ENCODE data around the gene GGA1.

GGA1 gene

DNA sequence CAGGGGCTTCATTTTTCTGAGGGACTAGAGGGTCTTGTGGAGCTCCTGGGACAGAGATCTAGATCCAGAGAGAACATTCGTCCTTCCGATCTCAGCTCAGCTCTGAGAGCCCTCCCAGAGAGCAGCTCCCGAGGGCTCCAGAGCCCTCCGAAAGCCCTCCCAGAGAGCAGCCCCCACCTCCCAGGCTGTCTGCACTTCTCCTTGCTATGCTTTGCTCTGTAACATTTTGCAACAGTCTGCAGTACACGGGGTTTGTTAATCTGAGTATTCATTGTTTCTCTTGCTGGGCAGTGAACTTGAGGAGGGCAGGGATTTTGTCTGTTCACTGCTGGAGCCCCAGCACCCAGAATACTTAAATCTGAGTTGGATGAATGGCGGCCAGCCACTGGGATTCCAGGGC, 2.6 kb downstream of the GGA1 start:
- TF ChIP-seq, protein P1, sequence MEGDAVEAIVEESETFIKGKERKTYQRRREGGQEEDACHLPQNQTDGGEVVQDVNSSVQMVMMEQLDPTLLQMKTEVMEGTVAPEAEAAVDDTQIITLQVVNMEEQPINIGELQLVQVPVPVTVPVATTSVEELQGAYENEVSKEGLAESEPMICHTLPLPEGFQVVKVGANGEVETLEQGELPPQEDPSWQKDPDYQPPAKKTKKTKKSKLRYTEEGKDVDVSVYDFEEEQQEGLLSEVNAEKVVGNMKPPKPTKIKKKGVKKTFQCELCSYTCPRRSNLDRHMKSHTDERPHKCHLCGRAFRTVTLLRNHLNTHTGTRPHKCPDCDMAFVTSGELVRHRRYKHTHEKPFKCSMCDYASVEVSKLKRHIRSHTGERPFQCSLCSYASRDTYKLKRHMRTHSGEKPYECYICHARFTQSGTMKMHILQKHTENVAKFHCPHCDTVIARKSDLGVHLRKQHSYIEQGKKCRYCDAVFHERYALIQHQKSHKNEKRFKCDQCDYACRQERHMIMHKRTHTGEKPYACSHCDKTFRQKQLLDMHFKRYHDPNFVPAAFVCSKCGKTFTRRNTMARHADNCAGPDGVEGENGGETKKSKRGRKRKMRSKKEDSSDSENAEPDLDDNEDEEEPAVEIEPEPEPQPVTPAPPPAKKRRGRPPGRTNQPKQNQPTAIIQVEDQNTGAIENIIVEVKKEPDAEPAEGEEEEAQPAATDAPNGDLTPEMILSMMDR (IDR thresholded peaks at IDR 0.05; ENCODE audit: low read depth, low read length, missing control alignments) = no peak
- H3K27ac ChIP-seq = no peak overlapping the region

DNA sequence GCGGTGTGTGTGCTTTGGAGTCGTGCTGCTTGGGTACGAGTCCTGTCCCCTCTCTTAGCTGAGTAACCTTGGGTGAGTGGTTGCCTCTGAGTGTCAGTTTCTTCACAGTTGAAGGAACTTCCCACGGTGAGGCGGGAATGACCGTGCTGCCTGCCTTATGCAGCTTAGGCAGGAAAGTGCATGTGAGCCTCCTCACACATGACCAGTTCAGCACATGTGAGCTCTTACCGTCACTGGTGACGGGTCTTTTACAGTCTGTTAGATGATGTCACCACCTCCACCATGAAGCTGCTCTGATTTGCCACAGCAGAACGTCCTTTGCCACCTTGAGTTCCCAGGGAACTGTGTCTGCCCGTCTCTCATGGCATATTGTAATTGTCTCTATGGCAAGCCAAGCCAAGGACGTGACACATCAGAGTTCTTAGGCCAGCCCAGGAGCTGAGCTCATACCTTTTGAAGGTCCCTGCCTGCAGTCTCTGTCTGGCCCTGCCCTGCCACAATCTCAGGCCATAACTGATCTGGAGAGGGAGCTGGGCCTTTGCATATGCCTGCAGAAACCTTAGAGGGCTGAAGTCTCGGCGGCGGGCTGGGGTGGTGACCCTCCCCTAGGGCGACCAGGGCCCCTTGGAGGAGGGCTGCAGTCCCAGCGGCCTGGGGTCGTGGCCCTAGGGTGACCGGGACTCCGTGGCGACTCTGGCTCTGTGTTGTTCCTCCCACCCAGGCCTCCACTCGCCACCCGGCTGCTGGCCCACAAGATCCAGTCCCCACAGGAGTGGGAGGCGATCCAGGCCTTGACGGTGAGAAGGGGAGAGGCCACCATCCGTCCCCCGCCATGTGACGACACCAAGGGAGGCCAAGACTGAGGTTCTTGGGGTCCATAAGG, 7.8 kb downstream of the GGA1 start:
- Histone ChIP-seq H3K36me3 (replicated peaks) (peaks cover 43% of the 10 kb centered on the region), H3K27me3 (replicated peaks) (no peaks in the 10 kb centered on the region), H3K4me3 (ENCODE audit: low read depth, low read length) (no peak overlapping the region), H3K27ac (no peak overlapping the region)
- no peak for DNase-seq
- in situ Hi-C loops (cut with HindIII; ENCODE audit: low pct_ligation_motif_present, low sequenced_read_pairs) = no loop called here
- TF ChIP-seq, protein P1 (IDR thresholded peaks at IDR 0.05; ENCODE audit: low read depth, low read length, missing control alignments) = no peak

More for the DNA sequence above, 2.6 kb downstream of the GGA1 start:
- peaks cover 10% of the 10 kb centered on the region for H3K36me3 ChIP-seq (replicated peaks)
- no peak overlapping the region for H3K4me3 ChIP-seq (ENCODE audit: low read depth, low read length)
- H3K27me3 ChIP-seq (replicated peaks) = no peaks in the 10 kb centered on the region
- in situ Hi-C loops (cut with HindIII; ENCODE audit: low pct_ligation_motif_present, low sequenced_read_pairs) = no loop called here
- no peak for DNase-seq

DNA sequence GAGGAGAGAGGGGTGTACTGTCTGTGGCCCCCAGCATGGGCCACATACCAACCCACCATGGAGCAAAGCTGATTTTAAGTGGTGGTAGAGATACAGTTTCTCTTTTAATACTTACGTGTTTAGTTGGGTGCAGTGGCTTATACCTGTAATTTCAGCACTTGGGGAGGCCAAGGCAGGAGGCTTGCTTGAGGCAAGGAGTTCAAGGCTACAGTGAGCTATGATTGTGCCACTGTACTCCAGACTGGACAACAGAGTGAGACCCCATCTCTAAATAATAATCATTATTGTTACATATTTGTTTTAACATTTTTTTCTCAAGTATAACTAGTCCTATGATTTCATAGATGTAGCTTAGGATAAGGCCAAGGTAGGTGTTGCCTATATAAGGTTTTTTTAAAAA, 8.8 kb downstream of the GGA1 start:
- peaks cover 45% of the 10 kb centered on the region for H3K36me3 ChIP-seq (replicated peaks)
- in situ Hi-C loops (cut with HindIII; ENCODE audit: low pct_ligation_motif_present, low sequenced_read_pairs) = no loop called here

DNA sequence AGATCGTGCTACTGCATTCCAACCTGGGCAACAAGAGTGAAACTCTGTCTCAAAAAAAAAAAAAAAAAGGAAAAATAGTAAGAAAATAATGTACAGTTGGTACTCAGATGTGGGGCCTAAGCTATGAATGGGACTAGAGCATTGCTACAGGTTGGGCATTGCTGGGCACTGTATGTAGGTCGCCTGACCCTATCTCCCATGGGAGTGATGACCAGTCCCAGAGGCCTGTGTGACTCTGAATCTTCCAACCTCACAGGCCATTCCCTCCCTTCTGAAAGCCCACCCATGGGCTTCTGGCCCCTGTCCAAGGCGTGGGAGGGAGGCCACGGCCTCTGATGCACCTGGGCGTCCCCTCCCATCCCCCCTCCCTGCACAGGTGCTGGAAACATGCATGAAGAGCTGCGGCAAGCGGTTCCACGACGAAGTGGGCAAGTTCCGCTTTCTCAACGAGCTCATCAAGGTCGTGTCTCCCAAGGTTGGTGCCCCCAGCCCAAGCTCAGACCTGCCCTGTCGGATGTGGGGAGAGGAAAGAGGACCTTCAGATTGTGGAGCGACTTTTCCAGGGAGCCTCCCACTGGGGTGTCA, 9.5 kb downstream of the GGA1 start:
- Histone ChIP-seq H3K4me3 (ENCODE audit: low read depth, low read length) (no peak overlapping the region), H3K36me3 (replicated peaks) (peaks cover 45% of the 10 kb centered on the region), H3K27me3 (replicated peaks) (no peaks in the 10 kb centered on the region), H3K27ac (no peak overlapping the region)
- in situ Hi-C loops (cut with HindIII; ENCODE audit: low pct_ligation_motif_present, low sequenced_read_pairs) = no loop called here
- TF ChIP-seq, protein P1 (IDR thresholded peaks at IDR 0.05; ENCODE audit: low read depth, low read length, missing control alignments) = no peak
- no peak for DNase-seq

More for the DNA sequence above, 8.8 kb downstream of the GGA1 start:
- no peak for DNase-seq
- H3K27ac ChIP-seq = no peak overlapping the region
- TF ChIP-seq, protein P1 (IDR thresholded peaks at IDR 0.05; ENCODE audit: low read depth, low read length, missing control alignments) = no peak
- H3K27me3 ChIP-seq (replicated peaks) = no peaks in the 10 kb centered on the region
- no peak overlapping the region for H3K4me3 ChIP-seq (ENCODE audit: low read depth, low read length)

DNA sequence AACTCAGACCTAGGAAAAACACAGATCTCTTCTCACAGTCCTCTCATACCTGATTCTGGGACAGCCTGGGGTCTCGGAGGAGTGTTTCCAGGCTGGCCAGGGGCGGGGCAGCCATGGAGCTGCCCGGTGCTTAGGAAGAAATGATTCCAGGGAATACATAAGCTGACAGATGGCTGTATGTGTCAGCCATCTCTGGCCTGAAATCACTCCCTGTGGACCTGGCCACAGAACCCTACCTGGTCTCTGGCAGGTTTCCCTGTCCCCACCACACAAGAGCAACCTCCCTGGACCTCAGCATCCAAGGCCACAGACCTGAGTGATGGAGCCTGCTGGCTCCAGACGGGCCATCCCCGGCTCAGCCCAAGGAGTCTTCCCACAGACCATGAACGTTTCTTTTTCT, 10.0 kb downstream of the GGA1 start:
- H3K27me3 ChIP-seq (replicated peaks) = no peaks in the 10 kb centered on the region
- TF ChIP-seq, protein P1 (IDR thresholded peaks at IDR 0.05; ENCODE audit: low read depth, low read length, missing control alignments) = no peak
- no peak overlapping the region for H3K4me3 ChIP-seq (ENCODE audit: low read depth, low read length)
- in situ Hi-C loops (cut with HindIII; ENCODE audit: low pct_ligation_motif_present, low sequenced_read_pairs) = no loop called here
- peaks cover 45% of the 10 kb centered on the region for H3K36me3 ChIP-seq (replicated peaks)
- H3K27ac ChIP-seq = no peak overlapping the region
- DNase-seq = no peak
